ENCODE results near the gene WDR12. TPM values are rescaled to one million over a fixed set of nuclear protein-coding genes. Genes with fewer than 3 reads are reported as not detected.
"Not testable (repeated sequence)": the region's sequence is repeated elsewhere in the genome, so short reads cannot be mapped to it uniquely, and the experiment has no call there.

The WDR12 gene
- total RNA-seq, 2 experiments from 2014 or later, result 66.3 to 69.1 TPM

GRCh38 chr2:202881570-202881969 lies 29.9 kb downstream of the WDR12 start:
- DNase-seq (no peak), ATAC-seq (no peak)
- H3K27ac Mint-ChIP-seq, result no peak overlapping the region
- H3K9me3 Mint-ChIP-seq (ENCODE audit: insufficient read depth), result no peaks in the 10 kb centered on the region
- H3K4me3 Mint-ChIP-seq, result no peak overlapping the region
- peaks cover 2% of the 10 kb centered on the region for H3K4me1 Mint-ChIP-seq (ENCODE audit: low read depth)
- ChIA-PET POLR2A (no interaction called here), CTCF (interaction anchor here (2.2 kb wide), 1 partner anchor 11 kb away, joined by 11 read pairs; the partner anchor contains the start of gene ICA1L)
- H3K27me3 Mint-ChIP-seq (ENCODE audit: low read depth), result no peaks in the 10 kb centered on the region
- H3K36me3 Mint-ChIP-seq (ENCODE audit: low read depth), result peaks cover 20% of the 10 kb centered on the region

DNA sequence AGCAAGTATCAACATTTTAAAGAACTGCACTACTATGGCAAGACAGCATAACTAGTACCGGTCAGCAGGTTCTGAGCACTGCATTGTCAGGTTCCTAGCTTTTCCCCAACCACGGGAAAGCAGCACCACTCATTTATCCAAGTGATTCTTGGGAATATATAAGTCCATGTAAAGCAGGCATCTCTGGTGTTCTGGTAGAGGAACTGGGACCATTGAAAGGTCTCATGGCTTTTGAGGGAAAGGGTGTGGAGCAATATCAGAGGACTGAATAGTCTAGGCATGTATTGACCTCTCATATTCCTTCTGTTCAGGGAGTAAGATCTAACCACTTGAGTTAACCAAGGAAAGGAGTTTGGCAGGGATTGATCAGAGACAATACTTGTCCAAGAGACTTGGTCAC lies 33.8 kb downstream of the WDR12 start:
- Mint-ChIP-seq H3K27me3 (ENCODE audit: low read depth) (peaks cover 1% of the 10 kb centered on the region), H3K27ac (no peak overlapping the region), H3K36me3 (ENCODE audit: low read depth) (peaks cover 10% of the 10 kb centered on the region), H3K4me1 (ENCODE audit: low read depth) (no peaks in the 10 kb centered on the region), H3K4me3 (no peak overlapping the region), H3K9me3 (ENCODE audit: insufficient read depth) (no peaks in the 10 kb centered on the region)
- ATAC-seq, result no peak
- DNase-seq, result no peak
- ChIA-PET POLR2A (interaction anchor here (1.4 kb wide), 1 partner anchor 34 kb away, joined by 5 read pairs; the partner anchor contains the start of genes CARF and WDR12), CTCF (no interaction called here)

- H3K4me3 Mint-ChIP-seq, result peak within 1 kb of the TSS; percentile 90
- no peaks in the 10 kb centered on the region for H3K9me3 Mint-ChIP-seq (ENCODE audit: insufficient read depth)
- H3K4me1 Mint-ChIP-seq (ENCODE audit: low read depth), result peaks cover 12% of the 10 kb centered on the region
- H3K27me3 Mint-ChIP-seq (ENCODE audit: low read depth), result peaks cover 1% of the 10 kb centered on the region
- ChIA-PET POLR2A (interaction anchor here (1.2 to 1.3 kb wide), 2 partner anchors 234 to 236 kb away, joined by 4 to 6 read pairs; no protein-coding TSS in a partner anchor), CTCF (interaction anchor here (0.9 to 5.6 kb wide), 21 partner anchors 9 to 297 kb away, joined by 3 to 57 read pairs (median 5); partner anchors contain the start of genes CARF, FAM117B and WDR12)
- peak within 1 kb of the TSS; percentile 82 for H3K27ac Mint-ChIP-seq
- no peaks in the 10 kb centered on the region for H3K36me3 Mint-ChIP-seq (ENCODE audit: low read depth)
- ATAC-seq (peak; percentile 68), DNase-seq (peak; percentile 73)
These were observed 40.0 kb downstream of the WDR12 start, which contains the start of gene ICA1L for GRCh38 chr2:202871300-202872141. Gene ICA1L (minus strand): TSS chr2:202871766. CDS start chr2:202829009, 42,757 bp downstream.

DNA sequence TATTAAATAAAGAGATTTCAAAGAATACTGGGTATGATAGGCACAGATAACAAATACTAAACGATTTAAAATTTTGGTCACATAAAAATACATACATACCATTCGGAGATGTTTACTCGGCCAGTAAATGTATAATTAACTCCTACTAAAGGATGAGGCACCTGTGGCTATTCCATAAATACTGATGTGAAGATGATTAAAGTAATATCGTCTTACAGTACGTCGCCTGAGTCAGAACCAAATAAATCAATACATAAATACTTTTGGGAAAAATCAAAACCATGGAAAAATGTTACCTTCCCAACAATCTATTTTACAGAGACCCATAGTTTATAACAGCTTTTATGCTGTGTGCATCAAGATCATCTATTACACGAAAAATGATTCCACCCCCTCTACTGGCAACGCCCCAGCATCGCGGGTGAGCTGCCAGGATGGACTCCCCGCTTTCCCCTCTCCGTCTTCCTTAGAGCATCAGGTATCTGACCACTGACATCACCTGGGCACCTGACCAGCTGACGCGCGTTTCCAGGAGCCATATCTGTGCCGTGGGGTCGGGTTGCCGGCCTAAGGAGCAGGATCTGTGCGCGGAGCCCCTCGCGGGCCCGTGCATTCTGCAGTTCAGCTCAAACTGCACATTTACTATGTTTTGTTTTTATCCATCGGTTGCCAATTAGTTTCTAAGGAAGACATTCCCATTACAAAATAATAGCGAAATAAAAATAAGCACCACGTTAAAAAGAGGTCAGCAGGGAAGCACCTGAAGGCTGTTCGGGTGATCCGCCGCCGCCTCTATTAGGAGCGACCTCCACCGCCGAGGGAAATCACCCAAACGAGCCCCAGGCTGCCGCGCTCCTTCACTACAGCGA lies 40.8 kb downstream of the WDR12 start:
- Mint-ChIP-seq H3K27me3 (ENCODE audit: low read depth) (peaks cover 1% of the 10 kb centered on the region), H3K4me3 (peak overlapping the region; percentile 90), H3K36me3 (ENCODE audit: low read depth) (no peaks in the 10 kb centered on the region), H3K4me1 (ENCODE audit: low read depth) (peaks cover 12% of the 10 kb centered on the region), H3K9me3 (ENCODE audit: insufficient read depth) (no peaks in the 10 kb centered on the region), H3K27ac (peak overlapping the region; percentile 82)
- ATAC-seq (peak; percentile 88), DNase-seq (peak; percentile 79)
- ChIA-PET POLR2A (interaction anchor here (0.6 to 1.3 kb wide), 3 partner anchors 233 to 659 kb away, joined by 3 to 6 read pairs (median 4); no protein-coding TSS in a partner anchor), CTCF (interaction anchor here (0.9 to 5.6 kb wide), 28 partner anchors 10 to 315 kb away, joined by 3 to 57 read pairs (median 4); partner anchors contain the start of genes CARF, FAM117B and WDR12)

DNA sequence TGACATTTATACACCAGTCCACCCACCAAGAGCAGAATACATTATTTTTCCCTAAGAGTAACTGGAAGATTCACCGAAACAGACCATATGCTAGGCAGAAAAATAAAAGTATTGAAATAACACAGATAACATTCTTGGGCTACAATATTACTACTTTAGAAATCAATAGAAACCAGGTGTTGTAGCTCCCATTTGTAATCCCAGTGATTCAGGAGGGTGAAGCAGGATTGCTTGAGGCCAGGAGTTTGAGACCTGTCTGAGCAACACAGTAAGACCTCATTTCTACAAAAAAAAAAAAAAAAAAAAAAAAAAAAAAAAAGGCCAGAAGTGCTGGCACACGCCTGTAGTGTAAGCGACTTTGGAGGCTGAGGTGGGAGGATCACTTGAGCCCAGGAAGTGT lies 49.5 kb downstream of the WDR12 start:
- no peaks in the 10 kb centered on the region for H3K27me3 Mint-ChIP-seq (ENCODE audit: low read depth)
- no peak for DNase-seq
- no peaks in the 10 kb centered on the region for H3K9me3 Mint-ChIP-seq (ENCODE audit: insufficient read depth)
- ChIA-PET POLR2A (no interaction called here), CTCF (interaction anchor here (1.8 kb wide), 1 partner anchor 8 kb away, joined by 5 read pairs; no protein-coding TSS in a partner anchor)
- peaks cover 2% of the 10 kb centered on the region for H3K36me3 Mint-ChIP-seq (ENCODE audit: low read depth)
- H3K4me1 Mint-ChIP-seq (ENCODE audit: low read depth), result no peaks in the 10 kb centered on the region
- H3K4me3 Mint-ChIP-seq, result no peak overlapping the region
- no peak for ATAC-seq
- no peak overlapping the region for H3K27ac Mint-ChIP-seq

- ATAC-seq (no peak), DNase-seq (no peak)
- POLR2A ChIA-PET, result no interaction called here
- CTCF ChIA-PET, result no interaction called here
- H3K27me3 Mint-ChIP-seq (ENCODE audit: low read depth), result no peaks in the 10 kb centered on the region
- H3K36me3 Mint-ChIP-seq (ENCODE audit: low read depth), result peaks cover 2% of the 10 kb centered on the region
- no peak overlapping the region for H3K4me3 Mint-ChIP-seq
- H3K27ac Mint-ChIP-seq, result no peak overlapping the region
- H3K4me1 Mint-ChIP-seq (ENCODE audit: low read depth), result no peaks in the 10 kb centered on the region
- H3K9me3 Mint-ChIP-seq (ENCODE audit: insufficient read depth), result no peaks in the 10 kb centered on the region
These were observed 52.9 kb downstream of the WDR12 start for GRCh38 chr2:202858601-202859000.

DNA sequence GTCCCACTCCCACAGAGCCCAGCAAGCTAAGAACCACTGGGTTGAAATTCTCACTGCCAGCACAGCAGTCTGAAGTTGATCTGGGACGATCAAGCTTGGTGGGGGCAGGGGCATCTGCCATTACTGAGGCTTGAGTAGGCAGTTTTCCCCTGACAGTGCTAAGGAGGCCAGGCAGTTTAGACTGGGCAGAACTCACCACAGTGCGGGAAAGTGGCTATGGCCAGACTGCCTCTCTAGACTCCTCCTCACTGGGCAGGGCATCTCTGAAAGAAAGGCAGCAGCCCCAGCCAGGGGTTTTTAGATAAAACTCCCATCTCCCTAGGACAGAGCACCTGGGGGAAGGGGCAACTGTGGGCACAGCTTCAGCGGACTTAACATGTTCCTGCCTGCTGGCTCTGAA lies 62.1 kb downstream of the WDR12 start:
- H3K4me1 Mint-ChIP-seq (ENCODE audit: low read depth); H3K36me3 Mint-ChIP-seq (ENCODE audit: low read depth); CTCF ChIA-PET; H3K9me3 Mint-ChIP-seq (ENCODE audit: insufficient read depth); H3K27me3 Mint-ChIP-seq (ENCODE audit: low read depth); H3K27ac Mint-ChIP-seq; H3K4me3 Mint-ChIP-seq; DNase-seq; ATAC-seq: not testable (repeated sequence)
- POLR2A ChIA-PET, result interaction anchor here (0.6 kb wide), 1 partner anchor 129 kb away, joined by 3 read pairs; no protein-coding TSS in a partner anchor

GRCh38 chr2:202848813-202849212 lies 62.7 kb downstream of the WDR12 start:
- Mint-ChIP-seq H3K27ac (peak overlapping the region; percentile 39), H3K27me3 (ENCODE audit: low read depth) (no peaks in the 10 kb centered on the region), H3K36me3 (ENCODE audit: low read depth) (peaks cover 4% of the 10 kb centered on the region), H3K4me1 (ENCODE audit: low read depth) (peaks cover 6% of the 10 kb centered on the region), H3K9me3 (ENCODE audit: insufficient read depth) (peaks cover 4% of the 10 kb centered on the region), H3K4me3 (no peak overlapping the region)
- CTCF ChIA-PET, result no interaction called here
- ATAC-seq, result no peak
- POLR2A ChIA-PET, result interaction anchor here (0.6 kb wide), 1 partner anchor 128 kb away, joined by 3 read pairs; no protein-coding TSS in a partner anchor
- no peak for DNase-seq

GRCh38 chr2:202847693-202848524 lies 63.6 kb downstream of the WDR12 start:
- no peak for DNase-seq
- H3K4me3 Mint-ChIP-seq, result no peak overlapping the region
- ChIA-PET POLR2A (no interaction called here), CTCF (no interaction called here)
- H3K9me3 Mint-ChIP-seq (ENCODE audit: insufficient read depth), result peaks cover 10% of the 10 kb centered on the region
- no peaks in the 10 kb centered on the region for H3K27me3 Mint-ChIP-seq (ENCODE audit: low read depth)
- peaks cover 6% of the 10 kb centered on the region for H3K4me1 Mint-ChIP-seq (ENCODE audit: low read depth)
- peaks cover 7% of the 10 kb centered on the region for H3K36me3 Mint-ChIP-seq (ENCODE audit: low read depth)
- no peak overlapping the region for H3K27ac Mint-ChIP-seq
- no peak for ATAC-seq

- CTCF ChIA-PET, result interaction anchor here (1.0 kb wide), 1 partner anchor 26 kb away, joined by 4 read pairs; no protein-coding TSS in a partner anchor
- POLR2A ChIA-PET, result interaction anchor here (0.7 kb wide), 1 partner anchor 30 kb away, joined by 3 read pairs; no protein-coding TSS in a partner anchor
- Mint-ChIP-seq H3K27me3 (ENCODE audit: low read depth) (no peaks in the 10 kb centered on the region), H3K4me3 (no peak overlapping the region), H3K4me1 (ENCODE audit: low read depth) (peaks cover 6% of the 10 kb centered on the region), H3K9me3 (ENCODE audit: insufficient read depth) (peaks cover 19% of the 10 kb centered on the region), H3K36me3 (ENCODE audit: low read depth) (peaks cover 13% of the 10 kb centered on the region), H3K27ac (no peak overlapping the region)
- DNase-seq (no peak), ATAC-seq (no peak)
These were observed 66.8 kb downstream of the WDR12 start for GRCh38 chr2:202844656-202845055.

- peaks cover 13% of the 10 kb centered on the region for H3K36me3 Mint-ChIP-seq (ENCODE audit: low read depth)
- H3K4me3 Mint-ChIP-seq, result no peak overlapping the region
- H3K9me3 Mint-ChIP-seq (ENCODE audit: insufficient read depth), result peaks cover 15% of the 10 kb centered on the region
- no peak overlapping the region for H3K27ac Mint-ChIP-seq
- ATAC-seq (no peak), DNase-seq (no peak)
- no peaks in the 10 kb centered on the region for H3K4me1 Mint-ChIP-seq (ENCODE audit: low read depth)
- no peaks in the 10 kb centered on the region for H3K27me3 Mint-ChIP-seq (ENCODE audit: low read depth)
- POLR2A ChIA-PET, result no interaction called here
- CTCF ChIA-PET, result no interaction called here
These were observed 68.8 kb downstream of the WDR12 start for GRCh38 chr2:202842690-202843089.
